CD4-positive, alpha-beta T cell treated with Interleukin-2 at 100 ng/mL for 4 hours (primary cell): Measurements from ENCODE around the gene SCN9A.
A peak's percentile ranks its signal among the peaks of the same experiment; 100 is the strongest.
"Not testable (repeated sequence)": the region's sequence is repeated elsewhere in the genome, so short reads cannot be mapped to it uniquely, and the experiment has no call there.

Experiments used
- DNase-seq: peaks from one replicate; pipeline ENCODE4 v3.0.0-alpha.2; 2020; ENCODE audit warnings: low spot score

The SCN9A gene

DNA sequence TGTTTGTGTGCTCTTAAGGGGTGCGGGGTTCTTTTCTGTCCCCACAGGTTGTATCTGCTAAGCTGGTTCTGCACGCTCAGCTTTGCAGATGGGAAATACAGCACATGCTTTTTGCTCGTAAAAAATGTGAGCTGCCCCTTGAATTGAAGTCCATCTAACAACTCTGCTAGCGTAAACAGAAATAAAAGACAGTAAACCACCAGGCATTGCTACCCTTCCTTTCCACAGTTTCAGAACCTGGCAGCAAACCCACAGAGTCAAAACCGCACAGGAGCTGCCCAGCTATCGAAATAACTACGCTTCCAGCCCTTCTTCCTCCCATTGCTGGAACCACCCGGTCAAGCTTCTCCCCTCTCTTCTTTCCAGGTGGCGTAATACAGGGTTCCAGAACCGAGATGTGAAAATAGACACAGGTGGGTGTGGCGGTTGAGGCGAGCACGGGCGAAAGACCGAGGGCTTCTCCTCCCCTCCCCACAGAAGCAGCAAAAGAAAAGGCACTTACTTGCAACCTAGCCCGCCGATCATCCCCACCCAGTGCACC, 479 bp downstream of the SCN9A start:
- peak; percentile 0 for DNase-seq

DNA sequence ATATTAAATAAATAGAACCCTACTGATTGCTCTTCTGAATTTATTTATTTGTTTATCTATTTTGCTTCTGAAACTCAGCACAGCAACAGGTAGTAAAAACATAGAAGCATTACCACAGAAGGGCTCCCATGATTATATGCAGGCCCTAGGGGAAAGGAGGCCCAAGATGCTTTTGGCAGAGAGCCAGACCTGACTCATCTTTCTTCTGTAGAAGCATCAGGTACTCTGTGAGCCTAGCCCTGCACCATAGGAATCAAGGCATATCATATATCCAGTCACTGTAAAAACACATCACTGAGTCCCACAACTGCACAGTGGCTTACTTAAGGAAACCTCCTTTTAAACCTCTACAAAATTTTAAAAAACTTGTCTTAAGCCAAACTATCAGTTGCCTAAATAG, 1.8 kb downstream of the SCN9A start:
- DNase-seq = no peak

DNA sequence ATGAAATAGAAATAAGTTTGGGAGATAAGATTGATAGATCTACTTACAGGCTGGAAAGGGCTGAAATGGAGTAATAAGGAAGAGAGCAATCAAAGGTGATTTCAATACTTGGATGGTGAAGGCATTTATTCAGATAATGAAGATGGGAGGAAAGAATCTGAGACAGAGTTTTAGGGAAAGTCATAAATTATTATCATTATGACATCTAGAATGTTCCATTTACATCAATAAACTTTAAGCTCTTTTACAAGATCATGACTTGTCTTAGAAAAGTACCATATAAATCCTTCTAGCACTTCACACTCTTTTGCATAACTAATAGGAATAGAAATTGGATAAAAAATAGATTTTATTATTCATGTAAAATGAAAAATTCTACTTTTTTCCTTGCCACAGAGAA, 2.2 kb downstream of the SCN9A start:
- DNase-seq = no peak

DNA sequence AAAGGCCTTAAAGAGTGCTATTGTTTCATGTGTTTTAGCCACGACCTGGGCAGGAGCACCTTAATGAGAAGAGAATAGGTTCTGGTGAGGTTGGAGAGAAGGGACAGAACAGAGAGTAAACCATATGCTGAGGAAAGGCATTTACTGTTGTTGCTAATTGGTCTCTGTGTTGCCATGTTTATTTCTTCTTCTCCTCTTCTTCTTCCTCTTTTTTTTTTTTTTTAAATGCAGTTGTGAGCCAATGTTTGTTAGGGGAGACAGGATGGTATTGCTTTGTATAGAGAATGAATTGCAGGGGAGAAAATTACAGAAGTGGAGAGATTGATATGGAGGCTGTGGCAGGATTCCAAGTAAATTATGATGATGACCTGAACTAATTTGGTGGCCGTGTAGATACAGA, 2.6 kb downstream of the SCN9A start:
- DNase-seq = no peak

DNA sequence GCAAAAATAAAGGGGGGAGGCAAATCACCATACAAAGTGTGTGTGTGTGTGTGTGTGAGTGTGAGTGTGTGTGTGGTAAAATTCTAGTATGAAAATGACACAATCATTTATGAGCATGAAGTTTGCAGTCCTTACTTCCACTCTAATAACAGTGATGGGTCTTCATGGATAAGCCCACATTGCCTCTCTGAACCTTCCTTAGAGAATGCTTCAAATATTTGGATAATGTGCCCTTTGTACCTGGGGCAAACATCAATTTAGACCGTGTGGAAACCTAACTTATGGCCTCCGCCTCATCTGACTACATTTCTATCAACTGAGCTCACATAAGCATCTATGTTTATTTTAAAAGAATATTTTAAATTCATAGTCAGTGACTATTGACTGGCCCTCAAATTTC, 3.7 kb downstream of the SCN9A start:
- no peak for DNase-seq

DNA sequence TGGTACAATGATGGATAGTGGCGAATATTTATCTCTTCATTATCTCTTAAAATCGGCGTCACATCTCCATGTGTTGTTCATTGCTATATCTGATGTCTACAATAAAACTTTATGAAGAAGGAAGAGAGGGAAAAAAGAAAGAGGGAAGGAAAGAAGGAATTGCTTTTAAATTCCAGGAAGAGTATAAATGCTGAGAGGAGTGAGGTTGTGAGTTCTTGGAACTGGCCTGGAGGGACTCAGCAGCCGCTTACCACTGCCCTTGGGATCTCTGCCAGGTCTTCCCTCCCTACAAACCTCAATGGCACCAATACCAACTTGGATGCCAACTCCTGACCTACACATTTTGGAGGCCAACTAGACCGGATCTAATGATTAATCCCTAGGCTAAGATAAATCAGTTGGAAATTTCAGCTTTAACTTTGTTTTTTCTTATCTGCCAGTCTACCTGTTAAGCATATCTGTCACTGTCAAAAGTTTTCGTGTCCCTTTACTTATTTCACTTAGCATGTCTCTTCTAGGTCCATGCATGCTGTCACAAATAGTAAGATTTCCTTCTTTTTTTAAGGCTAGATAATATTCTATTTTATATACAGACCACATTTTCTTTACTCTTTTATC, 9.8 kb downstream of the SCN9A start:
- DNase-seq = no peak

DNA sequence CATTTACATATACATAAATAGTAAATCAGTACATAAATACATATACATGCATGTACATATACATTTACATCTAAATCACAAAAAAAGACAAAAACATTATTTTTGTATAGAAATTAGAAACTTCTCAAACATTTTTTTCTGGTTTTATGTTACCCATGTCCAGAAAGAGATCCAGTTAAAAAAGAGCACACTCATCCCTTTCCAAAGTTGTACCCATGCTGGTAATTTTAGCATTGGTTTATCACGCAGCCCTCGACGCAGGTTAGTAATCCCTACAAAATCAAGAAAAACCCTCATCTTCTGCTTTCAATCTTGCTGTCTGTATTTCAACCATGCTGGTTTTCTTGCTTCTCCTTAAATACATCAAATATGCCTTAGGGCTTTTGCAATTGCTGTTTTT, 10.5 kb downstream of the SCN9A start:
- no peak for DNase-seq

DNA sequence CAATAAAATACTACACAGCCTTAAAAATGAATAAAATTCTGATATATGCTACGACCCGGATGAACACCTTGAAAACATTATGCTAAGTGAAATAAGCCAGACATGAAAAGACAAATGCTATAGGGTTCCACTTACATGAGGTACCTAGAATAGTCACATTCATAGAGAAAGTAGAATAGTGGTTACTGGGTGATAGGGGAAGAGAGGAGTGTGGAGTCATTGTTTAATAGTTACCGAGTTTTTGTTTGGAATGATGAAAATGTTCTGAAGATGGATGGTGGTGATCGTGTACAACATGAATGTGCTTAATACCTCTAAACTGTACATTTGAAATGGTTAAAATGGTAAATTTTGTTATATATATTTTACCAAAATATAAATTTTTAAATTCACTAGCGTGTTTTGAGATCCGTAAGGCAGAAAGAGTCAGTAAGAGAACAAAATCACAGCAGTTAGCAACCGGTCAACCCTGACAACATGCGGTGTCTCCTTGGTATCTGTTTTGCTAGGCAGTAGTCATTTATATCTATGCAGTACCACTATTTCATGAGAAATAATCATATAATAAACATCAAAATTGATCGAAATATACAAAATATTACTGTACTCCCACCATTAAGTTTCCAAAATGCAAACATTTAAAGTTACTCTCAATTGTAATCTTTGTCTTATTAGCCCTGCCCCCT, 11.1 kb downstream of the SCN9A start:
- no peak for DNase-seq

DNA sequence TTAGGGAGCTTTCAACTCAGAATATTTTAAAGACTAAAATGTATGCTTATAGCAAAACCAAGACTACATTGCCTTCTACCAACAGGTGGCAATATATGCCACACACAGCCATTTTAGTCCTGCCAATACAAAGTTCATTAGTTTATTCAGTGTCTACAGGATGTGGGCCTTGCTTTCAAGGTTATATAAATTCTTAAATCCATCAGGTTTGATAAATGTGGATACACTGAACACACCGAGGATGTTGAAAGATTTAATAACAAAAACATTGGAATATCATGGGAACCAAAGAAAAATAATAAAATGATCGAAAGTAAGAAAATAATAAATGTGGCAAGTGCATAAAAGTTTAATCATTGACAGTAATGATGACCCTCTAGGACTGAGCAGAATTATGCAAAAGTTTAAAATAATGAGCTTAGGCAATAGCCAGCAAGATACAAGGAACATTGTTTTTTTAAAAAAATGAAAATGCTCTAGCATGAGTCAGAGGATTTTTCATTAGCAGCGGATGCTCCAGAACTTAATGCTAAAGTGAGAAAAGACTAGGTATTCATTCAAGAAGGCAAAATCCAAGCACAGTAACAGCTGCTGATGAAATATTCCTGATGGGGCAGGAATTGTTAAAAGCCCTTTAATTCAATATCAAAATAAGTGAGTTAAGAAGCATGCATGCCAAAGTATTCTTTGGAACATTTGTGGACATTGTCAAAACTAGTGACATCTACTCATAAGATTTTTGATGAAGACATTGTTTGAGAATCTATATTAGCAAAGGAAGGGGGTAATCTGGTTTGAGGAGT, 14.2 kb downstream of the SCN9A start:
- no peak for DNase-seq

DNA sequence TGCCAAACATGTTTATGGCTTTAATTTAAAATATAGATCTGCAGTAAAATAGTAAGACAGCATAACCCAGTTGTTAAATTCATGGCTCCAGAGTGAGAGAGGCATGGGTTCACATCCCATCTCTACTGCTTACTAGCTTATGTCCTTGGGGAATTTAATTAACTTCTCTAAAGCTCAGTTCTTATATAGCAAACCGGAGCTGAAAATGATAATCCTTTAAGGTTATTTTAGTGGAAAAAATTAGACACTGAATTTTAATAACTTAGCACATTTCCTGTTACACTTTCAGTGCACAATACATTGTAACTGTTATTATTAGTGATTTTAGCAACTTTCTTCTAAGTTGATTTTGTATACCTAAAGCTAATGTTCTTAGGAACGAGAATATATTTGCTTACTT, 14.8 kb downstream of the SCN9A start:
- no peak for DNase-seq

DNA sequence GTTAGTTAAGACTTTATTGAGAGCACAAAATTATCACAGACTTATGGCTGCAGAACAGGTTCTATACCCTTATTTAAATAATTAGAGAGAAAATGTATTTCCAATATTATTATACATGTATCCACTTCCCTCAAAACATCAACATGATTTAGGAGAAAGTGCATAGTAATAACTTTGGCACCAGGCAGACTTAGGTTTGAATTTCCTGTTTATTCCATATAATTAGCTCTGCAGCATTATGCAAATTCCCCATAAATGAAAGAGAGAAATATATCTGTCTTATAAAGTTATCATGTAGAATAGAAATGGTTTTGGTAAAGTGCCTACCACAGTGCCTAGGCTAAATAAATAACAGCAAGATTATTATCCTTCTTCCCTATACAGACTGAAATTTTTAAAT, 15.3 kb downstream of the SCN9A start:
- no peak for DNase-seq

DNA sequence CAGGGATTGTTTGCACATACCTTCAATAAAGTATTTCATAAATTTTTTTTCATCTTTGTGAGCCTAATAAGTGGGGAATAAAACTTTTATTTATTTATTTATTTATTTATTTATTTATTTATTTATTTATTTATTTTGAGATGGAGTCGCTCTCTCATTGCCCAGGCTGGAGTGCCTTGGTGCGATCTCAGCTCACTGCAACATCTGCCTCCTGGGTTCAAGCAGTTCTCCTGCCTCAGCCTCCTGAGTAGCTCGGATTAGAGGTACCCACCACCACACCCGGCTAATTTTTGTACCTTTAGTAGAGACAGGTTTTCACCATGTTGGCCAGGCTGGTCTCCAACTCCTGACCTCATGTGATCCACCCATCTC, 17.8 kb downstream of the SCN9A start:
- not testable (repeated sequence) for DNase-seq

DNA sequence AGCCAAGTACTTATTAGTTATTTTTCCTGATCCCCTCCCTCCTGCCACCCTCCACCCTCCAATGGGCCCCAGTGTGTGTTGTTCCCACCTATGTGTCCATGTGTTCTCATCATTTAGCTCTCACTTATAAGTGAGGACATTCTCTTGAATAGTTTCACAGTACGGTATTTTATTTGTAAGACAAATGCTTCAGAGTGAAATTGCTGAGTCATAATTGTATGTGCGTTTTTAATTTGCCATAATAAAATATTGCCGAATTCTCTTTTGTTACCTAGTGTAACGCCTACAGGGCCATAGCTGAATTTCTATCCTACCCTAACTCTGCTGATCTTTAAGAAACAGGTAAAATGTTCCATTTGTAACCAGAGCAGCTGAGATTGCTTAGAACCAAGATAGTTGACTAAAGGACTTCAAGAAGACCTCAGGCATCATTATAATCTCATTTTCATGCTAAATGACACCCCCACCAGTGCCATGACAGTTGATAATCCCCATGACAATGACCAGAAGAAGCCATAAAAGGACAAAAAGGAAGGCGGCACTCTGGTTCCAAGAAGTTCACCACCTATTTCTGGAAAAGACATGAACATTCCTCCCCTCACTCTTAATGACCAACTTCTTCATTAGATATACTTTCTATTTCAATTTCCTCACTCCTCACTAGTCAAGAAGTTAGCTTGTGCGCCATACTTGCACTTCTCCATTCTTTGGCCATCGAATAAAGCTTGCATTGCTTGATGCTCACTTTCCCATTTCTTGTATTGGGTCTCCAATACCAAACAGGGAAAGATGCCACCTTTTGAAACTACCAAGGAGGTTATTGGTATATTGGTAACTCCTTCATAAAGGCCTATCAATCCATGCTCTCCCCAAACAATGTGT, 18.4 kb downstream of the SCN9A start:
- no peak for DNase-seq

DNA sequence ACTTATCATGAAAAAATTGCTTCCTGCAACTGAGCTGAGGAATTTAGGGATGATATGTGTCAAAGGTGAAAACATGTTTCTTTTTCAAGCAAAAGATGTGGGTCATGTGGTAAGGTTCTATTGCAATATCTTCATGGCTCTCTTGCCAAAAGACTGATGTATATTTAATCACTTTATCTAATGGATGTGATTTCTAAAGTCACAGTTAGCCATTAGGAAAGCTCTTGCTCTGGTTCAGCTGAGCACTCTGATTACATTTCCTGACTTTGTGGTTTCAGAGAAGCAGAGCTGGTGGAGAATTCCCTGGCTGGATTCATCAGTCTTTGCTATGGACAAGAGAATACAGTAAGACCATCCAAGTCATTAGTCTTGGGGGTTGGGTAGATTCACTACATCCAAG, 24.4 kb downstream of the SCN9A start:
- DNase-seq = no peak

DNA sequence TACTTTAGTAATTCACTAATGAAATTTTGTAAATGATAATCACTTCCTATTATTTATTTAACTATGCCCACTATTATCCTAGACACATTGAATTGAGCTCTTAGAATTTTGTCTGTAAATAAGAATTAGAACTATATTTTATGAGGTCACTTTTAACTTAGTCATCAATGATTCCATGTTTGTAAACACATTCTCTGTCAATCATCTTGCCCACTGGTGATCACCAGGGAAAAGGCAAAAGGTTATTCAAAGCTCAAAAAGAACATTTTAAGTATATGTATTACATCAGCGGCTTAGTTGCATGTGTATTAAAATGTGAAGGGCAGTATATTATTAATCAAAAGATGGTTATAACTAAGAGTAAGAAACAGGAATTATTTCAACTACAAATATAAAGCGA, 25.2 kb downstream of the SCN9A start:
- DNase-seq = no peak

DNA sequence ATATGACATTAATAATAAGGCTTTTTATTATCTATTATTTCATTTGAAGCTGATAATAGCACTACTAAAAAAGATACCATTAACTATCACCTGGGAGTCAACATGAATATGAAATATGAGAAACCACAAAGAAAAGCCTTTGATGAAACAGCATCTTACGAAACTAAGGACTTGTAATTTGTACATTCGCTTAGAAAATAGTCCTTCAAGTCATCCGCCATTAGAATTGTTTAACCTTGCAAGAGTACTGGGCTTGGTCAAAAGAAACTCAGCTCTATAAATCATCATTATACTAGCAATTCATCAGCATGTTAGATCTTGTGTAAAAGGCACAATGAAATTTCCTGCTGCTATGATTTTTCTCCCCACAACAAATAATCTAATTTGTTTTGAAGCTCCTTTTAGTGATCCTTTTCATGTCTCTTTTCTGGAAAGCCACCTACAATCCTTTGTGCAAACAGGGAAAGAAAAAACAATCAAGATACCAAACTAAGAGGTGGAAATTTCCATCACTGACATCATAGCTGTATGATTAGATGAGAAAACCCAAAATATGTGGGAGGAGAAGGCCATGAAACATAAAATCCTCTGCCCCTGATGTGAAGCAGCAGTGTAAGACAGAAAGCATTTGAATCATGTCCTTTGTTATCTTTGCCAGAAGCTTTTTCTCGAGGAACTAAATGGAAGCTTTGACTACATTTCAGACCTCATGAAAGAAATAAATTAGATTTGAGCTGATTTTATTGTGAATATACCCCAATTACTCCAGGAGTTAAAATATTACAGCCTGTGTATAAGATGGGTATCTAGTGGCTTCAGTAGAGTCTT, 31.2 kb downstream of the SCN9A start:
- no peak for DNase-seq

DNA sequence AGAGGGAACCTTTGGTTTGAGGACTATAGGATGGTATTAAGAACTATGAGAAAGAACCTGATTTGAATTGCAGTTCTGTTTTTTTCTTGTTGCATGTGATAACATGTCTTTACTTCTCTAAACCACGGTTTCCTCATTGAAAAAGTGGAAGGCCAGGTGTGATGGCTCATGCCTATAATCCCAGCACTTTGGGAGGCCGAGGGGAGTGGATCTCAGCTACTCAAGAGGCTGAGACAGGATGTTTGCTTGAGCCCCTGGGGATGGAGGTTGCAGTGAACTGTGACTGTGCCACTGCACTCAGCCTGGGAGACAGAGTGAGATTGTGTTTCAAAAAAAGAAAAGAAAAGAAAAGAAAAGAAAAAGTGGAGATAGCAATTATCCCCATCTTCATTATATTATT, 32.3 kb downstream of the SCN9A start:
- DNase-seq = no peak

DNA sequence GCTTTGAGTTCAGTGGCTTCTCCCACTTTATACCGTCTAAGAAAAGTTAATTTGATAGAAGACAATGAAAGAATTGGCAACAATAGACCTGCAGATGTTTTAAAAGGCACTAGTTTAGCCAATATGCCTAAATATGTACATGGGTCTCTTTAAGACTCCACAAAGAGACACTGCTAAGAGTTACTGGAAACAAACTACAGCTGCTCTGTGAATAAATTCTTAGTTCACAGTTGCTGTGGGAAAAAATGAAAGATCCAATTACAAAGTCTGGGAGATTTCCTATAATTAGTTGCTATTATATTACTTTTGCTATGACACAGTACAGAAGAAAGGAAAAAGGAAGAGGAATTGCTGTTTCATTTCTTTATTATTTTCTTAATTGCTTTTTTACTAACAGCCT, 34.3 kb downstream of the SCN9A start:
- no peak for DNase-seq

DNA sequence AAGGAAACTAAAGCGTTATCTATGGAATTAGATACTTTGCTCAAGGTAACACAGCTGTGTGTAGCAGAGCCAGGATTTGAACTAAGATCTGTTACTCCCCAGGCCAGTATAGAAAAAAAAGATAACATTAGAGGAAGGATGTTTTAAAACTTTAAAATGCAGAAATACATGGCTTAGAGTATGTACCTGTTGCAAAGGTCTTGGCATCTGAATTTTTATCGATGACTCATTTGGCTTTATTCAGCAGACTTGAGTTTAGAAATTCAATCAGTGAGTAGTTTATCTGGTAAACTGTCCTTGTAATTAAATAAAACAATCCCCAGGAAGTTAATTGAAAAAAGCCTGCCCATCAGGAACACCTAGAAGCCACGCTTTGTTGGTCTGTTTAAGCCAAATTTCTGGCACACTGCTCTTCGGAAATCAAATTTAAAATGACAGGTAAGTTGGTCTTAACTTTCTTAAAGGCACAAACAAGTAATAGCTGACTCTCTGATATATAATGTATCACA, 36.9 kb downstream of the SCN9A start:
- DNase-seq = no peak

DNA sequence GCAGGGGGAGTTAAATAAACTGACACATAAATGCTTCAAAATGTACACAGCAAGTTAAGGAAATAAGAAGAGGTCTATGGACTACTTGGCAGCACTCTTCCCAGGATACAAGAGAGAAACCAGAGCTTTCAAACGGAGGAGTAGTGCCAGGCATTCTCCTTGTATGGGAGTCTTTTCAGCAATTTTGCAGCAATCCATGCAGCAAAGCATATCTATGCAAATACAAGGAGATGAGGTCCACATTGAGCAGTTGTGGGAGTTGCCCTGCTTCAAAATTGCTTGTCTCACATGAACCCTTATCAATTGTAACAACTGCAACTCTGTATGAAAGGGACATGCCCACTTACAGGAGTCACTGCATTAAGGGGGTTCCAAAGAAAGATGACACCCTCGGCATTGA, 37.8 kb downstream of the SCN9A start:
- no peak for DNase-seq

DNA sequence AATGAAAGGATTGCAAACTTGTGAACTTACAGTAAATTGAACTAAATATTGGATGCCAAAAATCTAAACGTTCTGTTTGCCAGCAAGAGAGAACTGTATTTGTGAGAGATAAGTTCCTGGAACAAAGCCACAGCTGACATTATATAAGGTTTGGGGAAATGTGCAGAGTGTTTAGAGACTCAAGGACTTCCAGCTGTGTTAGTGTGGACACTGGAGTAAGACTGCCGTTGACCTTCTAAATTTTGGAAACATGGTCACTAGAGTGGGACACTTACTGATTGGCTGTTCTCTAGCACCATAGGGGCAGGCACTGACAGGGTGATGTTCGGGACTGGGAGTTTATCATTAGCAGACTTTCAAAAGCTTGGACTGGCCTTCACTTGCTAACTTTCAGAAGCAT, 40.5 kb downstream of the SCN9A start:
- no peak for DNase-seq
